Ishikawa (cell line): ENCODE data around the gene CEBPG.

ENCODE experiments used
- CEBPB ChIP-seq: IDR thresholded peaks from 2 replicates; pipeline ENCODE4 v1.6.1; 2012
- CREB1 ChIP-seq: IDR thresholded peaks from 2 replicates; pipeline ENCODE4 v1.6.1; 2012; ENCODE audit warnings: low read depth
- EGR1 ChIP-seq: IDR thresholded peaks from 2 replicates; pipeline ENCODE4 v1.6.1; 2012
- EP300 ChIP-seq: IDR thresholded peaks from 2 replicates; pipeline ENCODE4 v1.6.1; 2012; ENCODE audit warnings: borderline replicate concordance
- FOXM1 ChIP-seq: IDR thresholded peaks from 2 replicates; pipeline ENCODE4 v1.6.1; 2012; ENCODE audit warnings: low read depth, borderline replicate concordance
- NFIC ChIP-seq: IDR thresholded peaks from 2 replicates; pipeline ENCODE4 v1.6.1; 2012
- RAD21 ChIP-seq: IDR thresholded peaks from 2 replicates; pipeline ENCODE4 v1.6.1; 2012; ENCODE audit warnings: low read depth
- TAF1 ChIP-seq: IDR thresholded peaks from 2 replicates; pipeline ENCODE4 v1.6.1; 2012; ENCODE audit warnings: low read depth, mild to moderate bottlenecking
- TCF12 ChIP-seq: IDR thresholded peaks from 2 replicates; pipeline ENCODE4 v1.6.1; 2012; ENCODE audit warnings: low read depth
- TEAD4 ChIP-seq: IDR thresholded peaks from 2 replicates; pipeline ENCODE4 v1.6.1; 2012
- YY1 ChIP-seq: IDR thresholded peaks from 2 replicates; pipeline ENCODE4 v1.6.1; 2012; ENCODE audit warnings: low read depth
- ZBTB7A ChIP-seq: IDR thresholded peaks from 2 replicates; pipeline ENCODE4 v1.6.1; 2012; ENCODE audit warnings: low read depth
- TF ChIP-seq, protein P1 (sequence below): IDR thresholded peaks from 2 replicates; pipeline ENCODE4 v1.6.1; 2012; ENCODE audit warnings: low read depth, mild to moderate bottlenecking
- TF ChIP-seq, protein P2 (sequence below): IDR thresholded peaks from 2 replicates; pipeline ENCODE4 v1.6.1; 2012
- TF ChIP-seq, protein P3 (sequence below): IDR thresholded peaks from 2 replicates; pipeline ENCODE4 v1.6.1; 2012

Gene CEBPG

DNA sequence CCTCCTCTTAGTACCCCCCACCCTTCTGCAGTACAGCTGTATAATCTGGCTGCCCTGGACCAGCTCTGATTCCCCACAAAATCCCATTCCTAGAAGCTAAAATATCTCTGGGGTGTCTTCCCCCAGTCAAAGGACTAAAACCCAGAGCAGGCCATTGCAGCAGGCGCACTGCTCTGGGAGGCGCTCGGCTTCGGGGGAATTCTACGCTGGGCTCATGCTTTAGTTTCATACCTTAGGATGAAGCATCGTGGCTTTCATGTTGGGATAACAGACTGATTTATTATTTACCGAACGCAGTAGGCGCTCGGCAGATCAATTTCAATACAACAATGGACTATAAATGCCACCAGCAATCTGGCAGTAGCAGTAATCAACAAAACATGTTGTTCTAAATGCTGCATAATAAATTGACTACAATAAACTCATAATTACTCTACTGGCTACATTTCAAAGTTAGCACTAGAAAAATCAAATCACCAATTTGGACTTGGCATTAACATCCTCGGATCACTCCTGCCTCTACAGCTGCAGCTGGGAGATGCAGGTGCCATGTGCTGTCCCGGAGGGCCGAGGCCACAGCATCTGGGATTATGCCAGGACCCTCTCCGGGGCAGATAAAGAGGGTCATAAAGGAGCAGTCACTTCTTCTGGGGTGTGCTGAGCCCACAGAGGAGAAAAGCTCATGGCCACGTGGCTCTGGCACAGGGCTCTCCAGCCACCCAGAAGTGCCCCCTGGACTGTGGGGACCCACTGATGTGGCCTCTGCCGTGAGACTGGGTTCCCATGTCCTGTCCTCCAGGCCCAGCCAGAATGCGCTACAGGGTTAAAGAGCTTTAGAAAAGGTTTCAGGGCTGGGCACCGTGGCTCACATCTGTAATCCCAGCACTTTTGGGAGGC lies 35.3 kb downstream of the CEBPG start:
- no peak for TF ChIP-seq EP300

DNA sequence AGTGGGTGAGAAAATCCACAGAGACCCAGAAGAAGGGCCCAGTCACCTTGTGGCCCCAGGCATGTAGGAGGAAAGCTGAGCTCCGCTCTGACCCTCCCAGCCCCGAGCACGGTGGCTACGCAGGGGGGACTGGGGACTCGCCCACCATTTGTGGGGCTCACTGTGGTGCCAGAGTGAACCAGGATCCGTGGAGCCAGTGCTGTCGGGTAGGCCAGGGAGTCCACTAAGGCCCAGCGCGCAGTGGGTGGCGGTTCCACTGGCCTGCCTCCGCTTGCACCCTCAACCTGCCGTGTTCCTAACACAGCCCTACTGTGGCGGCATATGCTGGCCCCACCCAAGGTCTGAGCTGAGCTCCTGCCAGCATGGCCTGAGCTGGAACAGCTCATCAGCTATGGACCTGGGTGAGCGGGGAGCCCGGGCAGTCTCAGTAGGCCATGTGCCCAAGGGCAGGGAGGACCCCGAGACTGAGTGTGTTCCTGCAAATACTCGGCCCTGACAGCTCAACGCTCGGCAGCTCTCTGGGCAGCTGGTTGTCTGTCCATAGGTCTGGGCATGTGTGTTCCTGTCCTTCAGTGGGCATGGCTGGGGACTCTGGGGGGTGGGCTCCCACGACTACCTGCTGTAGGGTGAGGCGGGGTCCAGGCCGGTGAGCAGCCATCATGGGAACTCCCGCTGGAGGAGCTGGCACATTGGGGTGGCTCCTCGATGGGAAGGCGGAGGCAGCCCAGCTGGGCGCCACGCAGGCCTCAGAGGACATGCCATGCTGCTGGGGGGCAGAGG lies 36.6 kb downstream of the CEBPG start:
- TF ChIP-seq ZBTB7A (no peak), RAD21 (no peak), CEBPB (no peak), TEAD4 (no peak), TAF1 (no peak), YY1 (no peak), CREB1 (no peak), NFIC (no peak)
- TF ChIP-seq, protein P1, sequence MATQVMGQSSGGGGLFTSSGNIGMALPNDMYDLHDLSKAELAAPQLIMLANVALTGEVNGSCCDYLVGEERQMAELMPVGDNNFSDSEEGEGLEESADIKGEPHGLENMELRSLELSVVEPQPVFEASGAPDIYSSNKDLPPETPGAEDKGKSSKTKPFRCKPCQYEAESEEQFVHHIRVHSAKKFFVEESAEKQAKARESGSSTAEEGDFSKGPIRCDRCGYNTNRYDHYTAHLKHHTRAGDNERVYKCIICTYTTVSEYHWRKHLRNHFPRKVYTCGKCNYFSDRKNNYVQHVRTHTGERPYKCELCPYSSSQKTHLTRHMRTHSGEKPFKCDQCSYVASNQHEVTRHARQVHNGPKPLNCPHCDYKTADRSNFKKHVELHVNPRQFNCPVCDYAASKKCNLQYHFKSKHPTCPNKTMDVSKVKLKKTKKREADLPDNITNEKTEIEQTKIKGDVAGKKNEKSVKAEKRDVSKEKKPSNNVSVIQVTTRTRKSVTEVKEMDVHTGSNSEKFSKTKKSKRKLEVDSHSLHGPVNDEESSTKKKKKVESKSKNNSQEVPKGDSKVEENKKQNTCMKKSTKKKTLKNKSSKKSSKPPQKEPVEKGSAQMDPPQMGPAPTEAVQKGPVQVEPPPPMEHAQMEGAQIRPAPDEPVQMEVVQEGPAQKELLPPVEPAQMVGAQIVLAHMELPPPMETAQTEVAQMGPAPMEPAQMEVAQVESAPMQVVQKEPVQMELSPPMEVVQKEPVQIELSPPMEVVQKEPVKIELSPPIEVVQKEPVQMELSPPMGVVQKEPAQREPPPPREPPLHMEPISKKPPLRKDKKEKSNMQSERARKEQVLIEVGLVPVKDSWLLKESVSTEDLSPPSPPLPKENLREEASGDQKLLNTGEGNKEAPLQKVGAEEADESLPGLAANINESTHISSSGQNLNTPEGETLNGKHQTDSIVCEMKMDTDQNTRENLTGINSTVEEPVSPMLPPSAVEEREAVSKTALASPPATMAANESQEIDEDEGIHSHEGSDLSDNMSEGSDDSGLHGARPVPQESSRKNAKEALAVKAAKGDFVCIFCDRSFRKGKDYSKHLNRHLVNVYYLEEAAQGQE = no peak

DNA sequence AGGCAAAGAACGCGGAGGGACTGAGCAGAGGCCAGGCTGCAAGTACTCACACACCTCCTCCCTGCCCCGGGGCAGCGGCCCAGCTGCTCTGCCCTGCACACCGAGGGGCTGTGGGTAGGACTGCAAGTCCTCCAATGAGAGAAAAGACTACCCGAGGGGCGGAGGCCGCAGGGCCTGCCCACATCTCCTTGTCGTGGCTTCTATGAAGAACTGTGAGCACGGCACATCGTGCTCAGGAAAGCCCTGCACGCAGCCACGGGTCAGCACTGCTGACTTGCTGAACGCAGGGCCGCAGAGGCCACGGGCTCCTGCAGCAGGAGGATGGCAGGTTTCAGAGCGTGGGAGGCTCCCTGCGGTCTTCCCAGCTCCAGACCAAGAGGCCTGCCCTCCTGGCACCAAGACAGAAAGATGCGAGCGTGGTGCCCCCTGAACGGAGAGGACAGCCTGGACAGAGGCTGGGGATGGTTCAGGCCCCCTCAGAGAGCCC lies 37.4 kb downstream of the CEBPG start:
- TF ChIP-seq YY1 (no peak), CREB1 (no peak), EP300 (no peak), TAF1 (no peak), RAD21 (no peak), NFIC (no peak), EGR1 (no peak), CEBPB (no peak), TEAD4 (no peak), ZBTB7A (no peak), TCF12 (no peak), FOXM1 (no peak)
- TF ChIP-seq, protein P2, sequence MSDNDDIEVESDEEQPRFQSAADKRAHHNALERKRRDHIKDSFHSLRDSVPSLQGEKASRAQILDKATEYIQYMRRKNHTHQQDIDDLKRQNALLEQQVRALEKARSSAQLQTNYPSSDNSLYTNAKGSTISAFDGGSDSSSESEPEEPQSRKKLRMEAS = no peak
- TF ChIP-seq, protein P3, sequence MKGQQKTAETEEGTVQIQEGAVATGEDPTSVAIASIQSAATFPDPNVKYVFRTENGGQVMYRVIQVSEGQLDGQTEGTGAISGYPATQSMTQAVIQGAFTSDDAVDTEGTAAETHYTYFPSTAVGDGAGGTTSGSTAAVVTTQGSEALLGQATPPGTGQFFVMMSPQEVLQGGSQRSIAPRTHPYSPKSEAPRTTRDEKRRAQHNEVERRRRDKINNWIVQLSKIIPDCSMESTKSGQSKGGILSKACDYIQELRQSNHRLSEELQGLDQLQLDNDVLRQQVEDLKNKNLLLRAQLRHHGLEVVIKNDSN = no peak
- TF ChIP-seq, protein P1 = no peak

DNA sequence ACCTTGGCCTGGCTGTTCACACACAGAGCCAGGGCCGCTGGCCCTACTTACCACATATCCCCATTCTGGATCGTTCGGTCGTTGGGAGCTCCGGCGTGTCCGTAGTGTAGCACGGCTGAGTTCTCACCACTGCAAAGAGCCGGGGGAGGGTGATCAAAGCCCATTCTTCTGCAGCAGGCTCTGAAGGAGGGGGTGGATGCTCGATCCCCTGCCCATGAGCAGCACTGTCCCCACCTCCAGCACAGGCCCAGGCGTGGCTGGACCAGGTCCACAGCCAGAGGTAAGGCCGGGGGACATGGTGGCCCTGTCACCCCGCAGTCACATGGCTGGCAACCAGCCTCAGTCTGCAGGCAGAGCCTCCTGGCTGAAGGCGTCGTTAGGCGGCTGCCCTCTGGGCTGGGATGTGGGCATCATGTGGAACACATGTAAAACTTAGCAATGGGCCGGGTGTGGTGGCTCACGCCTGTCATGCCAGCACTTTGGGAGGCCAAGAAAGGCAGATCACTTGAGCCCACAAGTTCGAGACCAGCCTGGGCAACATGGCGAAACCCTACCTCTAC lies 38.2 kb downstream of the CEBPG start:
- TF ChIP-seq RAD21 (no peak), FOXM1 (no peak), TEAD4 (no peak), CREB1 (no peak), EGR1 (no peak), TAF1 (no peak)
- TF ChIP-seq, protein P2 = no peak
- TF ChIP-seq, protein P3 = no peak
- TF ChIP-seq, protein P1 = no peak
